ENCODE results near the gene PIEZO2.

DNA sequence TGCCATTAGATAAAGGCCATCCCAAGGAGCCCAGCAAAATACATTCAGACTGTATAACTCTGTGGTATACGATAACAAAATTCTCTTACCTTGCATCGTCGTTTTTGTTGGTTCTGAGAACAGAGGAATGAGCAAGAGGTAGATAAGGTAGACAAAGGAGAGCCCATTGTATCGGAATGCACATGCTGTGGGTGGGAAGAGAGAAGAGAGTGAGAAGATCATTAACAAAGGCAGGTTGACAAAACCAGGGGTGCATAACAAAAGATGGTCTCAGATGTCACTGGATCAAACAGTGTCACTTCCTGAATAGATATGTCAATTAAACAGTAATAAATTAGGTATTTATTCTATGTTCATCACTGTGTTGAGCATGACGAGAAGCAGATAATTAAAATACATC is 83.3 kb downstream of the PIEZO2 start:
- TF ChIP-seq, protein P1, sequence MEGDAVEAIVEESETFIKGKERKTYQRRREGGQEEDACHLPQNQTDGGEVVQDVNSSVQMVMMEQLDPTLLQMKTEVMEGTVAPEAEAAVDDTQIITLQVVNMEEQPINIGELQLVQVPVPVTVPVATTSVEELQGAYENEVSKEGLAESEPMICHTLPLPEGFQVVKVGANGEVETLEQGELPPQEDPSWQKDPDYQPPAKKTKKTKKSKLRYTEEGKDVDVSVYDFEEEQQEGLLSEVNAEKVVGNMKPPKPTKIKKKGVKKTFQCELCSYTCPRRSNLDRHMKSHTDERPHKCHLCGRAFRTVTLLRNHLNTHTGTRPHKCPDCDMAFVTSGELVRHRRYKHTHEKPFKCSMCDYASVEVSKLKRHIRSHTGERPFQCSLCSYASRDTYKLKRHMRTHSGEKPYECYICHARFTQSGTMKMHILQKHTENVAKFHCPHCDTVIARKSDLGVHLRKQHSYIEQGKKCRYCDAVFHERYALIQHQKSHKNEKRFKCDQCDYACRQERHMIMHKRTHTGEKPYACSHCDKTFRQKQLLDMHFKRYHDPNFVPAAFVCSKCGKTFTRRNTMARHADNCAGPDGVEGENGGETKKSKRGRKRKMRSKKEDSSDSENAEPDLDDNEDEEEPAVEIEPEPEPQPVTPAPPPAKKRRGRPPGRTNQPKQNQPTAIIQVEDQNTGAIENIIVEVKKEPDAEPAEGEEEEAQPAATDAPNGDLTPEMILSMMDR (IDR thresholded peaks at IDR 0.05; ENCODE audit: insufficient read depth, low read length) = no peak
- TF ChIP-seq, protein P2, sequence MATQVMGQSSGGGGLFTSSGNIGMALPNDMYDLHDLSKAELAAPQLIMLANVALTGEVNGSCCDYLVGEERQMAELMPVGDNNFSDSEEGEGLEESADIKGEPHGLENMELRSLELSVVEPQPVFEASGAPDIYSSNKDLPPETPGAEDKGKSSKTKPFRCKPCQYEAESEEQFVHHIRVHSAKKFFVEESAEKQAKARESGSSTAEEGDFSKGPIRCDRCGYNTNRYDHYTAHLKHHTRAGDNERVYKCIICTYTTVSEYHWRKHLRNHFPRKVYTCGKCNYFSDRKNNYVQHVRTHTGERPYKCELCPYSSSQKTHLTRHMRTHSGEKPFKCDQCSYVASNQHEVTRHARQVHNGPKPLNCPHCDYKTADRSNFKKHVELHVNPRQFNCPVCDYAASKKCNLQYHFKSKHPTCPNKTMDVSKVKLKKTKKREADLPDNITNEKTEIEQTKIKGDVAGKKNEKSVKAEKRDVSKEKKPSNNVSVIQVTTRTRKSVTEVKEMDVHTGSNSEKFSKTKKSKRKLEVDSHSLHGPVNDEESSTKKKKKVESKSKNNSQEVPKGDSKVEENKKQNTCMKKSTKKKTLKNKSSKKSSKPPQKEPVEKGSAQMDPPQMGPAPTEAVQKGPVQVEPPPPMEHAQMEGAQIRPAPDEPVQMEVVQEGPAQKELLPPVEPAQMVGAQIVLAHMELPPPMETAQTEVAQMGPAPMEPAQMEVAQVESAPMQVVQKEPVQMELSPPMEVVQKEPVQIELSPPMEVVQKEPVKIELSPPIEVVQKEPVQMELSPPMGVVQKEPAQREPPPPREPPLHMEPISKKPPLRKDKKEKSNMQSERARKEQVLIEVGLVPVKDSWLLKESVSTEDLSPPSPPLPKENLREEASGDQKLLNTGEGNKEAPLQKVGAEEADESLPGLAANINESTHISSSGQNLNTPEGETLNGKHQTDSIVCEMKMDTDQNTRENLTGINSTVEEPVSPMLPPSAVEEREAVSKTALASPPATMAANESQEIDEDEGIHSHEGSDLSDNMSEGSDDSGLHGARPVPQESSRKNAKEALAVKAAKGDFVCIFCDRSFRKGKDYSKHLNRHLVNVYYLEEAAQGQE (IDR thresholded peaks at IDR 0.05; ENCODE audit: insufficient replicate concordance, low read depth) = no peak
- TF ChIP-seq POLR2AphosphoS5 (IDR thresholded peaks at IDR 0.05; ENCODE audit: low read depth) (no peak), GABPA (IDR thresholded peaks at IDR 0.05; ENCODE audit: low read depth) (no peak), SPI1 (IDR thresholded peaks at IDR 0.05; ENCODE audit: borderline replicate concordance, low read depth) (no peak)
